Measurements from ENCODE around the gene PCGF2. TPM values are rescaled to one million over a fixed set of nuclear protein-coding genes. Genes with fewer than 3 reads are reported as not detected.

The PCGF2 gene
- total and polyA plus RNA-seq, 2 of the 8 experiments (the other 6 are each of a cell fraction or from before 2014, with no cell fraction given), result 42.1 to 93.3 TPM

- TF ChIP-seq CHD2 (IDR thresholded peaks at IDR 0.05; ENCODE audit: low read length), result no peak
- TF ChIP-seq ASH2L (IDR thresholded peaks at IDR 0.05; ENCODE audit: low read length), result no peak
- no peak for TF ChIP-seq KDM5A (IDR thresholded peaks at IDR 0.05; ENCODE audit: low read length)
- TF ChIP-seq RXRA (IDR thresholded peaks at IDR 0.05; ENCODE audit: insufficient read depth, low read depth, low read length), result no peak
- no peak for TF ChIP-seq EP300 (IDR thresholded peaks at IDR 0.05; ENCODE audit: borderline replicate concordance in 1 of 2, low read depth in 2 of 2, low read length in 2 of 2)
- no peak for TF ChIP-seq FOSL1 (IDR thresholded peaks at IDR 0.05; ENCODE audit: insufficient read depth, low read depth, low read length)
- no peak for TF ChIP-seq SAP30 (IDR thresholded peaks at IDR 0.05; ENCODE audit: insufficient read depth, insufficient replicate concordance, low read length)
Measured at GRCh38 chr17:38740044-38740443, 8.1 kb downstream of the PCGF2 start (continued).
